ENCODE results near the gene SETD5.
A peak's percentile ranks its signal among the peaks of the same experiment; 100 is the strongest.

Gene SETD5, protein sequence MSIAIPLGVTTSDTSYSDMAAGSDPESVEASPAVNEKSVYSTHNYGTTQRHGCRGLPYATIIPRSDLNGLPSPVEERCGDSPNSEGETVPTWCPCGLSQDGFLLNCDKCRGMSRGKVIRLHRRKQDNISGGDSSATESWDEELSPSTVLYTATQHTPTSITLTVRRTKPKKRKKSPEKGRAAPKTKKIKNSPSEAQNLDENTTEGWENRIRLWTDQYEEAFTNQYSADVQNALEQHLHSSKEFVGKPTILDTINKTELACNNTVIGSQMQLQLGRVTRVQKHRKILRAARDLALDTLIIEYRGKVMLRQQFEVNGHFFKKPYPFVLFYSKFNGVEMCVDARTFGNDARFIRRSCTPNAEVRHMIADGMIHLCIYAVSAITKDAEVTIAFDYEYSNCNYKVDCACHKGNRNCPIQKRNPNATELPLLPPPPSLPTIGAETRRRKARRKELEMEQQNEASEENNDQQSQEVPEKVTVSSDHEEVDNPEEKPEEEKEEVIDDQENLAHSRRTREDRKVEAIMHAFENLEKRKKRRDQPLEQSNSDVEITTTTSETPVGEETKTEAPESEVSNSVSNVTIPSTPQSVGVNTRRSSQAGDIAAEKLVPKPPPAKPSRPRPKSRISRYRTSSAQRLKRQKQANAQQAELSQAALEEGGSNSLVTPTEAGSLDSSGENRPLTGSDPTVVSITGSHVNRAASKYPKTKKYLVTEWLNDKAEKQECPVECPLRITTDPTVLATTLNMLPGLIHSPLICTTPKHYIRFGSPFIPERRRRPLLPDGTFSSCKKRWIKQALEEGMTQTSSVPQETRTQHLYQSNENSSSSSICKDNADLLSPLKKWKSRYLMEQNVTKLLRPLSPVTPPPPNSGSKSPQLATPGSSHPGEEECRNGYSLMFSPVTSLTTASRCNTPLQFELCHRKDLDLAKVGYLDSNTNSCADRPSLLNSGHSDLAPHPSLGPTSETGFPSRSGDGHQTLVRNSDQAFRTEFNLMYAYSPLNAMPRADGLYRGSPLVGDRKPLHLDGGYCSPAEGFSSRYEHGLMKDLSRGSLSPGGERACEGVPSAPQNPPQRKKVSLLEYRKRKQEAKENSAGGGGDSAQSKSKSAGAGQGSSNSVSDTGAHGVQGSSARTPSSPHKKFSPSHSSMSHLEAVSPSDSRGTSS (N-terminal part only)

GRCh38 chr3:9397332-9397905 lies at the start of gene SETD5:
SETD5 (plus strand) TSS chr3:9397615; CDS start chr3:9428939, 31,324 bp downstream.
- H3K79me2 ChIP-seq (ENCODE audit: insufficient read depth, low read length): peaks cover 89% of the 10 kb centered on the region
- H3K27ac ChIP-seq (ENCODE audit: low read length): peak within 1 kb of the TSS; percentile 95
- H3K36me3 ChIP-seq (ENCODE audit: insufficient read depth, low read length): peaks cover 40% of the 10 kb centered on the region
- ATAC-seq (ENCODE audit: insufficient read depth, low read depth): peak; percentile 63
- peak within 1 kb of the TSS; percentile 68 to 87 for H3K4me3 ChIP-seq (ENCODE audit: low read depth in 1 of 2, low read length in 2 of 2)
- no peaks in the 10 kb centered on the region for H3K27me3 ChIP-seq (ENCODE audit: insufficient read depth, low read length, poor library complexity)
- H4K20me1 ChIP-seq (ENCODE audit: insufficient read depth, low read length): peaks cover 79% of the 10 kb centered on the region
- peak; percentile 98 for DNase-seq
- peaks cover 66% of the 10 kb centered on the region for H3K4me1 ChIP-seq (ENCODE audit: insufficient read depth, low read length)
- no peak for TF ChIP-seq CTCF (IDR thresholded peaks at IDR 0.05; ENCODE audit: borderline replicate concordance, extremely low read depth, low read length, poor library complexity, severe bottlenecking)
- TF ChIP-seq EZH2 (IDR thresholded peaks at IDR 0.05; ENCODE audit: borderline replicate concordance, low read depth, low read length, severe bottlenecking): no peak
- no peaks in the 10 kb centered on the region for H3K9me3 ChIP-seq (ENCODE audit: insufficient read depth, low read length, severe bottlenecking)
- peak within 1 kb of the TSS; percentile 59 for H2AFZ ChIP-seq (ENCODE audit: low read depth, low read length)
- H3K9ac ChIP-seq (ENCODE audit: low read depth, low read length): peak within 1 kb of the TSS; percentile 94
- H3K4me2 ChIP-seq (ENCODE audit: insufficient read depth, low read length): peak within 1 kb of the TSS; percentile 82

DNA sequence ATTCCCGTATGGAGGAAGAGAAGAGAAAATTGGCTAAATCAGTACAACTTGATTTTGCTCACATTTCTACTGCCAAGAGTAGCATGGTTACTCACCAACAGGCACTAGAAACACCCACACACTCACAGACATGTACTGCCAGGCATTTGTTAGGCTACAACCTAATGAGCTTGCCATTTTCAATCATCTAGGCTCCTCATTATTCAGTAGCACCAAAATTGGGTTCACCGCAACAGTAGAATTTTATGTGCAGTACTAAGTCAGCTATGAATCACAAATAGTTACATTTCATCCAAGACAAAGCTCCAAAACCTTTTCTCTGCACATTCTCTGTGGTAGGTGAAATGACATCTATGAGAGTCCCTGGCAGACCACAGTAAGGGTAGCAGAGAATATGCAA lies 49.5 kb upstream of the SETD5 start:
- no peak for TF ChIP-seq EZH2 (IDR thresholded peaks at IDR 0.05; ENCODE audit: borderline replicate concordance, low read depth, low read length, severe bottlenecking)
- no peak for TF ChIP-seq CTCF (IDR thresholded peaks at IDR 0.05; ENCODE audit: borderline replicate concordance, extremely low read depth, low read length, poor library complexity, severe bottlenecking)
- Histone ChIP-seq H3K27ac (ENCODE audit: low read length) (no peak overlapping the region), H3K4me1 (ENCODE audit: insufficient read depth, low read length) (no peaks in the 10 kb centered on the region), H2AFZ (ENCODE audit: low read depth, low read length) (no peak overlapping the region), H3K27me3 (ENCODE audit: insufficient read depth, low read length, poor library complexity) (no peaks in the 10 kb centered on the region), H3K36me3 (ENCODE audit: insufficient read depth, low read length) (no peaks in the 10 kb centered on the region), H3K9me3 (ENCODE audit: insufficient read depth, low read length, severe bottlenecking) (no peaks in the 10 kb centered on the region), H3K4me2 (ENCODE audit: insufficient read depth, low read length) (no peak overlapping the region), H3K4me3 (ENCODE audit: low read depth in 1 of 2, low read length in 2 of 2) (no peak overlapping the region), H3K9ac (ENCODE audit: low read depth, low read length) (no peak overlapping the region), H3K79me2 (ENCODE audit: insufficient read depth, low read length) (no peaks in the 10 kb centered on the region), H4K20me1 (ENCODE audit: insufficient read depth, low read length) (no peaks in the 10 kb centered on the region)
- DNase-seq (no peak), ATAC-seq (ENCODE audit: insufficient read depth, low read depth) (no peak)

- no peaks in the 10 kb centered on the region for H3K4me1 ChIP-seq (ENCODE audit: insufficient read depth, low read length)
These were observed 47.9 kb upstream of the SETD5 start for GRCh38 chr3:9349321-9350117.

More at GRCh38 chr3:9349321-9350117, 47.9 kb upstream of the SETD5 start:
- Histone ChIP-seq H3K4me2 (ENCODE audit: insufficient read depth, low read length) (no peak overlapping the region), H3K9me3 (ENCODE audit: insufficient read depth, low read length, severe bottlenecking) (no peaks in the 10 kb centered on the region), H3K27ac (ENCODE audit: low read length) (no peak overlapping the region), H4K20me1 (ENCODE audit: insufficient read depth, low read length) (no peaks in the 10 kb centered on the region), H3K79me2 (ENCODE audit: insufficient read depth, low read length) (no peaks in the 10 kb centered on the region), H3K27me3 (ENCODE audit: insufficient read depth, low read length, poor library complexity) (no peaks in the 10 kb centered on the region), H3K36me3 (ENCODE audit: insufficient read depth, low read length) (no peaks in the 10 kb centered on the region), H3K4me3 (ENCODE audit: low read depth in 1 of 2, low read length in 2 of 2) (no peak overlapping the region), H3K9ac (ENCODE audit: low read depth, low read length) (no peak overlapping the region), H2AFZ (ENCODE audit: low read depth, low read length) (no peak overlapping the region)
- DNase-seq: no peak
- no peak for ATAC-seq (ENCODE audit: insufficient read depth, low read depth)
- TF ChIP-seq CTCF (IDR thresholded peaks at IDR 0.05; ENCODE audit: borderline replicate concordance, extremely low read depth, low read length, poor library complexity, severe bottlenecking) (no peak), EZH2 (IDR thresholded peaks at IDR 0.05; ENCODE audit: borderline replicate concordance, low read depth, low read length, severe bottlenecking) (no peak)

Measured in DND-41 (cell line).